GM18907 (cell line): ENCODE measurements around the gene SLC7A9.
"Not testable (repeated sequence)": the region's sequence is repeated elsewhere in the genome, so short reads cannot be mapped to it uniquely, and the experiment has no call there.

Experiments used
- ATAC-seq: cut with Tn5 transposase; IDR thresholded peaks from one replicate; pipeline ENCODE4 v1.9.1; 2021; ENCODE audit warnings: mild to moderate bottlenecking, moderate library complexity; ENCODE audit not compliant: unreplicated experiment

The SLC7A9 gene

GRCh38 chr19:32886241-32886640 is 16.7 kb upstream of the SLC7A9 start:
- ATAC-seq, result no peak

- not testable (repeated sequence) for ATAC-seq
Observed at GRCh38 chr19:32885255-32885654, 15.7 kb upstream of the SLC7A9 start.

DNA sequence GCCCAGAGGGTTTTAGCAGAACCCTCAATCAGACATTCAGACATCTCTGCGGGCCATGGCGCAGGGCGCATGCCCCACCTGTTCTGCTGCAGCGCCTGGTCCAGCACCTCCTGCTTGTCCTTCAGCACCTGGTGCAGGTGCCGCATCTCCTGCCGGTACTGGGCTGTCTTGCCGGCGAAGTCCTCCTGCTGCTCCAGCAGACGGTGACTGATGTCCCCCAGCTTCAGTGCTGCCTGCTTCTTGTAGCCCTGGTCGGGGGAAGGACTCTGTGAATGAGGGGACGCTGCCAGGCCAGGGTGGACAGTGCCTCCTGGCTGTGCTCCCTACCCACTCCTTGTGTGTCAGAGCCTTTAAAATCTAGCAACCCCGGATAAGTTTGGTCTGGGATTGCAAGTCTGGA is 12.2 kb upstream of the SLC7A9 start:
- no peak for ATAC-seq

- ATAC-seq, result no peak
Observed at GRCh38 chr19:32880622-32881021, 11.1 kb upstream of the SLC7A9 start.

DNA sequence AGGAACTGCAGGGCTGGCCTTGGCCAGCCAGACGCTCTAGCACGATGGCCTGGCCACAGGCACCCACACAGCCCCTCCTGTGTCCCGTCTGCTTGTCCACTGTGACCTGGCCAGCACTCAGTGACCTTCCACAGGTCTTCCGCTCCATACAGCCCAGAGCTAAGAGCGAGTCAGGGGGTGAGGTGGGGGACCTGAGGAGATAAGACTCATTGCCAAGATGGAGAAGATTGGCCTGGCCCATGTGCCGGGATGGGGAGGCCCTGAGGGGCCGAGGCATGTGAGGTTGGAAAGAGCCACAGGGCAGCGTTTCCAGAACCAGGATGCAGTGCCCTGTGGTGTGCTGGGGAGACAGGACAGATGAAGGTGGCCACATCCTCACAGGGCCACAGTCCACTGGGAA is 10.2 kb upstream of the SLC7A9 start:
- ATAC-seq, result no peak

GRCh38 chr19:32878988-32879387 is 9.4 kb upstream of the SLC7A9 start:
- no peak for ATAC-seq

DNA sequence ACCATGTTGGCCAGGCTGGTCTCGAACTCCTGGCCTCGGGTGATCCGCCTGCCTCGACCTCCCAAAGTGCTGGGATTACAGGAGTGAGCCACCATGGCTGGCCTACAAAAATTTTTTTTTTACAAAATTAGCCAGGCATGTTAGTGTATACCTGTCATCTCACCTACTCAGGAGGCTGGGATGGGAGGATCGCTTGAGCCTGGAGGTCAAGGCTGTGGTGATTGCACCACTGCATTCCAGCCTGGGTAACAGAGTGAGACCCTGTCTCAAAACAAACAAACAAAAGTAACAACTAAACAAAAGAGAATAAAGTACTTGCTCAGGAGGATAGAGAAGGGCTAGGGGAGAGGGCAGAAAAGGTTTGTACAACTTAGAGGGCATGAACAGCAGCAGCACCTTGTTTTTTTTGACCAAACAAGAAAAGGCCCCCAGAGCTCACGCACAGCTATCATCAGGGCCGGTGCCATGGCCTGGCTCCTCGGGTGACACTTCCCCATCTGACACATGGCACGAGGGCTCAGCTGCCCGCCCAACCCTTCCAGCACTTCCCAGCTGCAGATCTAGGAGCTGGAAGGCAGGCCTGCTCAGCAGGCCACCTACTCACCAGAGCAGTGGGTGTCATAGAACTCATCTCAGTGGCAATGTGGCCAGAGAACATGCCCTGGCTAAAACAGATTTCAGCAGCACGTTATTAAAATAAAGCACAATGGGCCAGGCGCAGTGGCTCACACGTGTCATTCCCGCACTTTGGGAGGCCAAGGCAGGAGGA is 8.6 kb upstream of the SLC7A9 start:
- ATAC-seq, result no peak

DNA sequence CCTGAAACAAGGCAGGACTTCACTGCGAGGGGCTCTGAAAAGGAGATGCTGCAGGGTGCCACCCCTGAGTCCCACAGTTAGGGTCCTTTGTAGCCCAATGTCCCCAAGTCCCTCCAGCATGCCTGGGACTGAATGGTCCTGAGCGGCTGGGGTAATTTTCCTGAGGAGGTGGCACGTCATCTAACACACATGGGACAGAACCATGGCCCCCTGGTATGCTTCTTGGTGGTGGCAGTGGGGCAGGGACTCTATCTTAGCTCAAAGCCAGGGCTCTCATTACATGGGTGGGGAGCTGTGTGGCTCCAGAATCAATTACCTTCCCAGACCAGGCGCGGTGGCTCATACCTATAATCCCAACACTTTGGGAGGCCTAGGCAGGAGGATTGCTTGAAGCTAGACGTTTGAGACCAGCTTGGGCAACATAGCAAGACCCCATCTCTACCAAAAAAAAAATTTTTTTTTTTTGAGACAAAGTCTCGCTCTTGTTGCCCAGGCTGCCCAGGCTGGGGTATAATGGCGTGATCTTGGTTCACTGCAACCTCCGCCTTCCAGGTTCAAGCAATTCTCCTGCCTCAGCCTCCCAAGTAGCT is 7.9 kb upstream of the SLC7A9 start:
- no peak for ATAC-seq

DNA sequence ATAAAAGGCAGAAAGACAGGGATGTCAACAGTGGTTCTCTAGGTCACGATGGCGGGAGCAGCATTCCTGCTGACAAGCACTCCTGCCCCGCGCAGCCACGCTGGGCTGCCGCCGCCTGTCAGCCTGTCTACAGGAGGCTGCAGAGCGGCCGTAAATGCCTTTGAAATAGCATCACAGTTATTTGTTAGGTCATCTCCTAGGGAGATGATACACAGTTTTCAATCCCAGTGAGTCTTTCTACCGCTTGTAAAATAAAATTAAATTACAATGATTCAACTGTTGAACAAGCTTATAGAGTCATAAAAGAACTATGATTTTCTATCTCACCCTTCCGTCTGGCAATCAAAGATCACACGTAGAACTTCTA is 7.3 kb upstream of the SLC7A9 start:
- no peak for ATAC-seq

GRCh38 chr19:32876236-32876918 is 6.8 kb upstream of the SLC7A9 start:
- ATAC-seq, result no peak

- no peak for ATAC-seq
Observed at GRCh38 chr19:32875428-32875827, 5.9 kb upstream of the SLC7A9 start.

DNA sequence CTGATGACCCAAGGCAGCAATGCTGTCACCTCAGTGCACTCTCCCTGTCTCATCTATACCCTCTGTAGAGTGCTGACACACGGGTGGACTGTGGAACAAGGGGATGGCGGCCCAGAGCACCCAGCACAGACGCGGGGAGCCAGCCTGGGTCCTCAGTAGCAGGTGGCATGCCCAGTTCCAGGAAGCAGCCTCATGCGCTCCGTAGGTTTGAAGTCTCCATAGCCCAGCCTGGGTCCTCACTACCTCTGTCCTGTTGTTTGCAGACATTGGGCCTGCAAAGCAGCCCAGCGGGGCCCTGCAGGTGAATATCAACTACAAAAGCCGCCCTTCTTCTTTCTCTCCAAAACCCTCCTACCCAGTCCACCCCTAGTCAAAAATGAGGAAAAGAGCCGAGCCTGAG is 5.0 kb upstream of the SLC7A9 start:
- ATAC-seq, result no peak

- ATAC-seq, result no peak
Observed at GRCh38 chr19:32873247-32873959, 3.8 kb upstream of the SLC7A9 start.

- no peak for ATAC-seq
Observed at GRCh38 chr19:32872391-32872790, 2.8 kb upstream of the SLC7A9 start.

GRCh38 chr19:32870981-32871451 is 1.4 kb upstream of the SLC7A9 start:
- no peak for ATAC-seq

- no peak for ATAC-seq
Observed at GRCh38 chr19:32869966-32870573, 503 bp upstream of the SLC7A9 start.

DNA sequence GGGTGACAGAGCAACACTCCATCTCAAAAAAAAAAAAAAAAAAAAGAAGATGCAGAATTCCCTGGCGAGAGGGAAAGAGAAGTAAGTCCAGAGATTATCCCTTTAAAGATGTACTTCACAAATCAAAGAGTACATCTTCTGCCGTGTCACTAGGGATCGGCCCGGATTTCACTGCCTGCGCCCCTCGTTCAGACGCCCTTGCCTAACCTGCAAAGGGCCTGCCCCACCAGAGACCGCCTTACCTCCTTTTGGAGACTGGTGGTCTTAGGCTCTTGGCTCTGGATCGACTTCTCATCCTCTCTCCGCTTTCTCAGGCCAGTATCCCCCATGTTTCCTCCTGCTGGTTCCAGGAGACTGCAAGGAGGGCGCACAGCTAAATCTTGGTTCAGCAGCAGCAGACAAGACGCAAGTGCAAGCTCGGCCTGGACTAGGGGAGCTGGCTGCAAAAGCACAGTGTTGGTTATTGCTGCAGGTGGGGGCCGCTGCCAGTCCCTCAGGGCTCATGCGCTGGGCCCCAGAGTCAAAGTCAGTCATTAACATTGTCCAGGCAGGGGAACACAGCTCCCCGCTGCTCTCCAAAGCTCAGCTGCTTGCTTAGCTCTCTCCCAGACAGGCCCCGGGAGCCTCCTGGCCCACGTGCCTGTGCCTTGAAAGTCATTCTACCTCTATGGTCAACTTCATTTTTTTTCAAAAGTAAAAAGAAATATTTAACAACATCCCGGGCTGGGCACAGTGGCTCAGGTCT is 1.2 kb downstream of the SLC7A9 start:
- ATAC-seq, result no peak

DNA sequence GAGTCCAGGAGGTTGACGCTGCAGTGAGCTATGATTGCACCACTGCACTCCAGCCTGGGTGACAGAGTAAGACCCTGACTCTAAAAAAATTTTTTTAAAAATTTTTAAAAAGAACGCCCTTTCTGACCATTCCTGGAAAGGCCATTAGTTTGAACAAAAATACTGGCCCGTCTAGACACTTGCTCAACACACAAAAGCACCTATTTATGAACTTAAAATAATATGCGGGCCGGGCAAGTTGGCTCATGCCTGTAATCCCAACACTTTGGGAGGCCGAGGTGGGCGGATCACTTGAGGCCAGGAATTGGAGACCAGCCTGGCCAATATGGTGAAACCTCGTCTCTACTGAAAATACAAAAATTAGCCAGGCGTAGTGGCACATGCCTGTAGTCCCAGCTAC is 2.1 kb downstream of the SLC7A9 start:
- not testable (repeated sequence) for ATAC-seq

GRCh38 chr19:32866564-32867265 is 2.9 kb downstream of the SLC7A9 start:
- ATAC-seq, result no peak

DNA sequence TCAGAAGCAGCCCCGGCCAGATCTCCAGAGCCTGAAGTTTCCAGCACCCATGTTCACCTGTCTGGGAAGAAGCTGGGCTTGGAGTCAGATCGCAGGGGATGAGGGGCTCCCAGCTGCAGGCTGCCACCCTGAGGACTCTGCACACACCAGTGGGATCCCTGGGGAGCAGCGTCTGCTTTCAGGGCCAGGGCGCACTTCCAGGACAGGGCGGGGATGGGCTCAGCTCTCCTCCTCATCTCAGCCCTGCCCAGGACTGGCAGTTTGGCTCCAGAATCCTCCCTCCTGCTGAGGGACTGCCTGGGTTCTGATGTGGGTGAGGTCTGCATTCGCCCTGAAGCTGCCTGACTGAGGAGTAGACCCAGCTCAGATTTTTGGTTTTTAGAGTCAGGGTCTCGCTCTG is 3.5 kb downstream of the SLC7A9 start:
- ATAC-seq, result no peak
